Gastroesophageal sphincter (tissue), 3 donors: Measurements from ENCODE around the gene CCSER2.

ENCODE experiments used
- POLR2AphosphoS5 ChIP-seq: sonication (generic); formaldehyde crosslinking; IDR thresholded peaks from one replicate; pipeline ENCODE4 v1.6.1; 2017; ENCODE audit warnings: antibody characterized with exemption
- TF ChIP-seq, protein P1 (sequence below), 4 experiments: fragments of 200-600 bp in 2 of 4; fragments of 450-650 bp in 2 of 4; sonication (generic) in 1 of 4; IDR thresholded peaks; one replicate each; pipeline ENCODE4 v1.5.1; 2017 to 2019; ENCODE audit warnings: antibody characterized with exemption in 4 of 4, mild to moderate bottlenecking in 2 of 4, moderate library complexity in 2 of 4

- TF ChIP-seq POLR2AphosphoS5: no peak
- TF ChIP-seq, protein P1, sequence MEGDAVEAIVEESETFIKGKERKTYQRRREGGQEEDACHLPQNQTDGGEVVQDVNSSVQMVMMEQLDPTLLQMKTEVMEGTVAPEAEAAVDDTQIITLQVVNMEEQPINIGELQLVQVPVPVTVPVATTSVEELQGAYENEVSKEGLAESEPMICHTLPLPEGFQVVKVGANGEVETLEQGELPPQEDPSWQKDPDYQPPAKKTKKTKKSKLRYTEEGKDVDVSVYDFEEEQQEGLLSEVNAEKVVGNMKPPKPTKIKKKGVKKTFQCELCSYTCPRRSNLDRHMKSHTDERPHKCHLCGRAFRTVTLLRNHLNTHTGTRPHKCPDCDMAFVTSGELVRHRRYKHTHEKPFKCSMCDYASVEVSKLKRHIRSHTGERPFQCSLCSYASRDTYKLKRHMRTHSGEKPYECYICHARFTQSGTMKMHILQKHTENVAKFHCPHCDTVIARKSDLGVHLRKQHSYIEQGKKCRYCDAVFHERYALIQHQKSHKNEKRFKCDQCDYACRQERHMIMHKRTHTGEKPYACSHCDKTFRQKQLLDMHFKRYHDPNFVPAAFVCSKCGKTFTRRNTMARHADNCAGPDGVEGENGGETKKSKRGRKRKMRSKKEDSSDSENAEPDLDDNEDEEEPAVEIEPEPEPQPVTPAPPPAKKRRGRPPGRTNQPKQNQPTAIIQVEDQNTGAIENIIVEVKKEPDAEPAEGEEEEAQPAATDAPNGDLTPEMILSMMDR (IDR thresholded peaks at IDR 0.05): no peak
Observed at GRCh38 chr10:84331091-84331490, 2.7 kb downstream of the CCSER2 start.
